H1 (cell line): ENCODE results near the gene LPP. TPM values are rescaled to one million over a fixed set of nuclear protein-coding genes. Genes with fewer than 3 reads are reported as not detected.

Experiments
- EGR1 ChIP-seq: IDR thresholded peaks from 2 replicates; pipeline ENCODE4 v1.6.1; 2011; ENCODE audit warnings: low read depth, low read length, borderline replicate concordance
- GABPA ChIP-seq: IDR thresholded peaks from 2 replicates; pipeline ENCODE4 v1.6.1; 2011; ENCODE audit warnings: mild to moderate bottlenecking, low read length, moderate library complexity, borderline replicate concordance; ENCODE audit not compliant: insufficient read depth
- JUND ChIP-seq: IDR thresholded peaks from 2 replicates; pipeline ENCODE4 v1.6.1; 2011; ENCODE audit warnings: mild to moderate bottlenecking, improper control_type of control experiment, low read length
- POLR2AphosphoS5 ChIP-seq: IDR thresholded peaks from 2 replicates; pipeline ENCODE4 v1.6.1; 2011; ENCODE audit warnings: low read depth, low read length
- RFX5 ChIP-seq: IDR thresholded peaks from 2 replicates; pipeline ENCODE4 v1.6.1; 2011; ENCODE audit warnings: low read depth, low read length, improper control_type of control experiment, borderline replicate concordance
- RXRA ChIP-seq: IDR thresholded peaks from 2 replicates; pipeline ENCODE4 v1.6.1; 2011; ENCODE audit warnings: low read depth, mild to moderate bottlenecking, low read length, moderate library complexity; ENCODE audit not compliant: insufficient read depth
- polyA plus RNA-seq, 7 experiments: library from polyadenylated mRNA; depleted of rRNA in 3 of 7; stranded (reverse) in 5 of 7; unstranded in 2 of 7; fragments of >200 nt in 5 of 7; fragments of 200-250 nt in 2 of 7; gene quantifications; 1 replicate in 5 of 7; 2 replicates in 1 of 7; 4 replicates in 1 of 7; pipeline versions ENCODE4 v1.2.1 to v1.2.3, GENCODE V29; 2011 to 2013; ENCODE audit warnings: missing spikeins in 2 of 7, mixed read lengths in 2 of 7
- total RNA-seq: library from RNA; stranded (reverse); fragmentation: NEBNext Ultra II Directional; extraction: Animal tissue kit (Norgen Biotek cat#: 25700); gene quantifications from 2 replicates; pipeline ENCODE4 v1.2.1, GENCODE V29; 2021

LPP gene
- total and polyA plus RNA-seq, 2 of the 8 experiments (the other 6 are each of a cell fraction or from before 2014, with no cell fraction given), result 10.0 to 53.3 TPM

- TF ChIP-seq RXRA (no peak), GABPA (no peak), JUND (no peak), RFX5 (no peak), POLR2AphosphoS5 (no peak), EGR1 (no peak)
- TF ChIP-seq, all 59 proteins: peak for 0
These were observed 781.0 kb downstream of the LPP start (continued) for GRCh38 chr3:188934989-188935388.
